Measurements from ENCODE around the gene CD27. TPM values are rescaled to one million over a fixed set of nuclear protein-coding genes. Genes with fewer than 3 reads are reported as not detected.
A peak's percentile ranks its signal among the peaks of the same experiment; 100 is the strongest.

Gene CD27
- total and polyA plus RNA-seq, 2 of the 13 experiments (the other 11 are each of a cell fraction or from before 2014, with no cell fraction given) = 0.12 TPM; not detected in 1

- TF ChIP-seq SRSF1 (optimal IDR thresholded peaks at IDR 0.05; ENCODE audit: low read depth, low read length) = peak; percentile 42
- TF ChIP-seq KDM5B (CRISPR knock-in tag; IDR thresholded peaks at IDR 0.05; ENCODE audit: borderline replicate concordance) = peak; percentile 8; the same call in 1 of the 2 replicates
- 0 out of 2 replicates have a peak, but pooled peaks have one; percentile 88 for TF ChIP-seq EED (CRISPR knock-in tag; IDR thresholded peaks at IDR 0.05)
- no peak for TF ChIP-seq NBN (conservative IDR thresholded peaks at IDR 0.05)
- no peak for TF ChIP-seq MAF1 (CRISPR knock-in tag; IDR thresholded peaks at IDR 0.05; ENCODE audit: borderline replicate concordance)
- TF ChIP-seq, protein P1, sequence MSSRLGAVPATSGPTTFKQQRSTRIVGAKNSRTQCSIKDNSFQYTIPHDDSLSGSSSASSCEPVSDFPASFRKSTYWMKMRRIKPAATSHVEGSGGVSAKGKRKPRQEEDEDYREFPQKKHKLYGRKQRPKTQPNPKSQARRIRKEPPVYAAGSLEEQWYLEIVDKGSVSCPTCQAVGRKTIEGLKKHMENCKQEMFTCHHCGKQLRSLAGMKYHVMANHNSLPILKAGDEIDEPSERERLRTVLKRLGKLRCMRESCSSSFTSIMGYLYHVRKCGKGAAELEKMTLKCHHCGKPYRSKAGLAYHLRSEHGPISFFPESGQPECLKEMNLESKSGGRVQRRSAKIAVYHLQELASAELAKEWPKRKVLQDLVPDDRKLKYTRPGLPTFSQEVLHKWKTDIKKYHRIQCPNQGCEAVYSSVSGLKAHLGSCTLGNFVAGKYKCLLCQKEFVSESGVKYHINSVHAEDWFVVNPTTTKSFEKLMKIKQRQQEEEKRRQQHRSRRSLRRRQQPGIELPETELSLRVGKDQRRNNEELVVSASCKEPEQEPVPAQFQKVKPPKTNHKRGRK (CRISPR knock-in tag; IDR thresholded peaks at IDR 0.05) = no peak
- TF ChIP-seq U2AF1 (optimal IDR thresholded peaks at IDR 0.05; ENCODE audit: low read depth, low read length) = no peak
- TF ChIP-seq KDM3A (CRISPR knock-in tag; IDR thresholded peaks at IDR 0.05; ENCODE audit: low read depth) = peak; percentile 37; the same call in 1 of the 2 replicates
- TF ChIP-seq NAIF1 (CRISPR knock-in tag; IDR thresholded peaks at IDR 0.05; ENCODE audit: borderline replicate concordance) = no peak
- no peak for TF ChIP-seq NR2F6 (IDR thresholded peaks at IDR 0.05)
- no peak for TF ChIP-seq NR2F6 (CRISPR knock-in tag; IDR thresholded peaks at IDR 0.05)
- TF ChIP-seq SRY (CRISPR knock-in tag; IDR thresholded peaks at IDR 0.05) = no peak
- TF ChIP-seq GZF1 (CRISPR knock-in tag; IDR thresholded peaks at IDR 0.05) = no peak
- no peak for TF ChIP-seq JUND (CRISPR knock-in tag; IDR thresholded peaks at IDR 0.05)
- TF ChIP-seq ZNF468 (CRISPR knock-in tag; IDR thresholded peaks at IDR 0.05) = no peak
- TF ChIP-seq, protein P2, sequence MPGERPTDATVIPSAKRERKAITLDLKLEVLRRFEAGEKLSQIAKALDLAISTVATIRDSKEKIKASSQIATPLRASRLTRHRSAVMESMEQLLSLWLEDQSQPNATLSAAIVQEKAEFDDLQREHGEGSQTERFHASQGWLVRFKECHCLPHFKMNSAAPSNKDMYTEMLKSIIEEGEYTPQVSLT (CRISPR knock-in tag; IDR thresholded peaks at IDR 0.05; ENCODE audit: borderline replicate concordance, low read depth) = no peak
- TF ChIP-seq, protein P3, sequence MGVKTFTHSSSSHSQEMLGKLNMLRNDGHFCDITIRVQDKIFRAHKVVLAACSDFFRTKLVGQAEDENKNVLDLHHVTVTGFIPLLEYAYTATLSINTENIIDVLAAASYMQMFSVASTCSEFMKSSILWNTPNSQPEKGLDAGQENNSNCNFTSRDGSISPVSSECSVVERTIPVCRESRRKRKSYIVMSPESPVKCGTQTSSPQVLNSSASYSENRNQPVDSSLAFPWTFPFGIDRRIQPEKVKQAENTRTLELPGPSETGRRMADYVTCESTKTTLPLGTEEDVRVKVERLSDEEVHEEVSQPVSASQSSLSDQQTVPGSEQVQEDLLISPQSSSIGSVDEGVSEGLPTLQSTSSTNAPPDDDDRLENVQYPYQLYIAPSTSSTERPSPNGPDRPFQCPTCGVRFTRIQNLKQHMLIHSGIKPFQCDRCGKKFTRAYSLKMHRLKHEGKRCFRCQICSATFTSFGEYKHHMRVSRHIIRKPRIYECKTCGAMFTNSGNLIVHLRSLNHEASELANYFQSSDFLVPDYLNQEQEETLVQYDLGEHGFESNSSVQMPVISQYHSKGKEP (CRISPR knock-in tag; IDR thresholded peaks at IDR 0.05) = peak; percentile 40; the same call in 1 of the 2 replicates
- no peak for TF ChIP-seq BATF2 (CRISPR knock-in tag; IDR thresholded peaks at IDR 0.05)
- TF ChIP-seq RARA (CRISPR knock-in tag; IDR thresholded peaks at IDR 0.05) = no peak
- no peak for TF ChIP-seq ZNF343 (CRISPR knock-in tag; IDR thresholded peaks at IDR 0.05)
- no peak for TF ChIP-seq ZNF180 (CRISPR knock-in tag; IDR thresholded peaks at IDR 0.05; ENCODE audit: borderline replicate concordance, low read depth)
- no peak for TF ChIP-seq SNAPC2 (CRISPR knock-in tag; IDR thresholded peaks at IDR 0.05)
- no peak for TF ChIP-seq KLF11 (CRISPR knock-in tag; IDR thresholded peaks at IDR 0.05)
- TF ChIP-seq MBNL3 (CRISPR knock-in tag; conservative IDR thresholded peaks at IDR 0.05) = no peak
- TF ChIP-seq, protein P4, sequence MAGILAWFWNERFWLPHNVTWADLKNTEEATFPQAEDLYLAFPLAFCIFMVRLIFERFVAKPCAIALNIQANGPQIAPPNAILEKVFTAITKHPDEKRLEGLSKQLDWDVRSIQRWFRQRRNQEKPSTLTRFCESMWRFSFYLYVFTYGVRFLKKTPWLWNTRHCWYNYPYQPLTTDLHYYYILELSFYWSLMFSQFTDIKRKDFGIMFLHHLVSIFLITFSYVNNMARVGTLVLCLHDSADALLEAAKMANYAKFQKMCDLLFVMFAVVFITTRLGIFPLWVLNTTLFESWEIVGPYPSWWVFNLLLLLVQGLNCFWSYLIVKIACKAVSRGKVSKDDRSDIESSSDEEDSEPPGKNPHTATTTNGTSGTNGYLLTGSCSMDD (CRISPR knock-in tag; IDR thresholded peaks at IDR 0.05) = no peak
- peak; percentile 55; the same call in 1 of the 2 replicates for TF ChIP-seq IKZF5 (CRISPR knock-in tag; IDR thresholded peaks at IDR 0.05)
Observed at GRCh38 chr12:6492838-6493496, 48.2 kb downstream of the CD27 start, which contains the start of gene MRPL51 (continued).
